Ectodermal cell (in vitro differentiated cells): Measurements from ENCODE around the gene SEMA6B.

Experiments
- H3K27ac ChIP-seq: 2 replicates; pipeline ENCODE4 v1.7.0; 2013; ENCODE audit warnings: mild to moderate bottlenecking, low read depth, low read length; ENCODE audit not compliant: insufficient read depth, poor library complexity, severe bottlenecking
- H3K27me3 ChIP-seq: 2 replicates; pipeline ENCODE4 v1.7.0; 2013; ENCODE audit warnings: mild to moderate bottlenecking, low read length; ENCODE audit not compliant: insufficient read depth, control insufficient read depth, poor library complexity, severe bottlenecking
- H3K36me3 ChIP-seq: one replicate; pipeline ENCODE4 v1.7.0; 2013; ENCODE audit warnings: low read length; ENCODE audit not compliant: control insufficient read depth, insufficient read depth
- H3K4me1 ChIP-seq: one replicate; pipeline ENCODE4 v1.7.0; 2013; ENCODE audit warnings: low read length; ENCODE audit not compliant: control insufficient read depth, insufficient read depth
- H3K4me3 ChIP-seq: 2 replicates; pipeline ENCODE4 v1.7.0; 2013; ENCODE audit warnings: low read depth, low read length, control low read depth; ENCODE audit not compliant: insufficient read depth
- H3K9me3 ChIP-seq: 2 replicates; pipeline ENCODE4 v1.7.0; 2013; ENCODE audit warnings: mild to moderate bottlenecking, low read length, moderate library complexity; ENCODE audit not compliant: control insufficient read depth
- WGBS, 2 experiments: methylation state at CpG; one replicate each; pipeline ENCODE4 v1.1.7; 2013; ENCODE audit warnings: missing lambda C conversion rate in 2 of 2; 5-methylcytosine and 5-hydroxymethylcytosine counted together

SEMA6B gene

DNA sequence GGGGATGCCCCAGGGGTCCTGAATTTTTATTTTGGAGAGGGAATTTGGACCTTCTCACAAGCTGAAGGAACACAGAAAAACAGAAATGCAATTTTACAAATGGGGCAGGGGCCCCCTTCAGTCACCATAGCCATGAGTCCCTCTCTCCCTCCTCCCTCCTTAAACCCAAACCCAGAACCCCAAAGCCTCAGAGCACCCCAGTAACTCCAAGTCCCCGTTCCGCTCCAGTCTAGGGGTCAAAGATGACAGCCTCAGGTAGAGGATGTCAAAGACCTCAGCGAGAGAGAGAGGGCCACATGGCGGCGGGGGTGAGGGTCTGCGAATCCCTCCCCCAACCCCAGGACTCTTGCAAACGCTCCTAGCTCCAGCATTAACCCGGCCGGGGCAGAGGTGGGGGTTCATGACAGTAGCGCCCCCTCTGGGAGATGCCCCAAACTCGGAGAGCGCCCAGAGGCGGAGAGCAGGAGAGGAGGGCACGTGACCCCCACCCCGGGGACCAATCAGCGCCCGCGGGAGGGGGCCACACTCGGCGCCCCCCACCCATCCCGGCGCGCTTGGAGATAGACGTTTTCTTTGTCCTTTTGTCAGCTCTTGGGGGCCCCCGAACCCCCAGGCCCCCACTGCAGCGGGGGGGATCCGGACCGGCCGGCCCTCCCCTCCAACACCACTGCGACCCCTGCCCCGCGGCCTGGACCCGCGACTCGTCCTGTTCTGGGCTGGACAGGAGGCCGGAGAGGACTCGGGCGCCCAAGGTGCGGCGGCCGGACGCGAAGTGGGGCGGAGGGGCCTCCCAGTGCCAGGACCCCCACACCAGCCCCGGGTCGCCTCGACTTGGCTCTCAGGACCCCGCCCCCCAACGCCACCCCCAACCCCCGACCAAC is 20.8 kb upstream of the SEMA6B start:
- H3K27ac ChIP-seq, result no peak overlapping the region
- 4 to 5% methylated on average over 47 to 50 of the region's 50 CpGs for WGBS, 2 experiments

GRCh38 chr19:4579389-4579788 is 19.9 kb upstream of the SEMA6B start:
- 83 to 87% methylated on average over 8 of the region's 8 CpGs for WGBS, 2 experiments
- H3K9me3 ChIP-seq, result no peaks in the 10 kb centered on the region
- H3K27ac ChIP-seq, result no peak overlapping the region
- H3K27me3 ChIP-seq, result peaks cover 24% of the 10 kb centered on the region
- H3K4me3 ChIP-seq, result no peak overlapping the region
- H3K4me1 ChIP-seq, result peaks cover 13% of the 10 kb centered on the region
- no peaks in the 10 kb centered on the region for H3K36me3 ChIP-seq

More for the DNA sequence above, 20.8 kb upstream of the SEMA6B start:
- Histone ChIP-seq H3K4me1 (peaks cover 13% of the 10 kb centered on the region), H3K4me3 (peak overlapping the region; percentile 55), H3K36me3 (no peaks in the 10 kb centered on the region), H3K9me3 (no peaks in the 10 kb centered on the region), H3K27me3 (peaks cover 24% of the 10 kb centered on the region)

- Histone ChIP-seq H3K27ac (no peak overlapping the region), H3K4me3 (no peak overlapping the region), H3K36me3 (no peaks in the 10 kb centered on the region), H3K9me3 (no peaks in the 10 kb centered on the region), H3K4me1 (peaks cover 13% of the 10 kb centered on the region), H3K27me3 (peaks cover 24% of the 10 kb centered on the region)
- WGBS, 2 experiments, result 90 to 91% methylated on average over 11 of the region's 11 CpGs
These were observed 19.2 kb upstream of the SEMA6B start for GRCh38 chr19:4578552-4579248.

- Histone ChIP-seq H3K4me1 (peaks cover 10% of the 10 kb centered on the region), H3K27me3 (peaks cover 16% of the 10 kb centered on the region), H3K9me3 (no peaks in the 10 kb centered on the region), H3K36me3 (no peaks in the 10 kb centered on the region), H3K4me3 (no peak overlapping the region), H3K27ac (no peak overlapping the region)
- WGBS, 2 experiments, result 86 to 87% methylated on average over 5 of the region's 5 CpGs
These were observed 17.7 kb upstream of the SEMA6B start for GRCh38 chr19:4577020-4577782.

DNA sequence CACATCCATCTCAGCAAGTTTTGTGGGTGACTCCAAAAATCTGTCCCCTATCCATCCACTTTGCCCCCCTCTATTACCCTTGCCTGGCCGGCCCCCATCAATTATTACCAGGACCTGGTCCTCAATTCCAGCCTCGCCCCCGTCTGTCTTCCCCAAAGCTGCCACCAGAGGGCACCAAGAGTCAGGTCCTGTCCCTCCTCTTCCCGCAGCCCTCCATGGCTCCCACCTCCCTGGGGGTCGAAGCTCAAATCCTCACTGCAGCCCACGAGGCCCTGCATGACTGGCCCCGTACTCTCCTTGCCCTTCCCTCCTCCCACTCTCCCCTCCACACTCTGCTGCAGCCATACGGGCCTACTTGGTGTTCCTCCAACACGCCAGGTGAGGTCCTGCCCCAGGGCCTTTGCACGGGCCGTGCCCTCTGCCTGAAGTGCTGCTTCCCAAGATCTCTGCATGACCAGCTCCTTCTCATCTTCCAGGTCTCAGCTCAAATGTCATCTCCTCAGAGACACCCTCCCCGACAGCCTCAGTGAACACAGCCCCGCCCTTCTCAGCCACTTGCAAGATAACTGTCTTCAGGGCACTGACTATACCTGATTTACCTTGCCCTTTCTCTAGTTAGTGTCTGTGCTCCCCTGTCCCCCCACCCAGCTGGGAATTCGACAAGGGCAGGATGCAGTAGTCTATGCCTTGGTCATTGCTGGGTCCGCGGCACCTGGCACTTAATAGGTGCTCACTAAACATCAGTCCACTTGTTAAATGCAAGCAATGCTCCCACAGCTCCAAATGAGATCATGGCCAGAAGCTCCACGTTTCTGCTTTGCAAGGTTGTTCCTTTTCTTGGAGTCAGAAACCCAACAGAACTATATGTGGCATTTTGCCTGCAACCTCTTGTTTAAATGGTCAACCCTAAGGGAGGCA is 16.8 kb upstream of the SEMA6B start:
- Histone ChIP-seq H3K36me3 (no peaks in the 10 kb centered on the region), H3K27ac (no peak overlapping the region), H3K9me3 (no peaks in the 10 kb centered on the region), H3K4me3 (no peak overlapping the region), H3K4me1 (peaks cover 5% of the 10 kb centered on the region), H3K27me3 (peaks cover 11% of the 10 kb centered on the region)
- WGBS, 2 experiments, result 73 to 75% methylated on average over 17 of the region's 17 CpGs

DNA sequence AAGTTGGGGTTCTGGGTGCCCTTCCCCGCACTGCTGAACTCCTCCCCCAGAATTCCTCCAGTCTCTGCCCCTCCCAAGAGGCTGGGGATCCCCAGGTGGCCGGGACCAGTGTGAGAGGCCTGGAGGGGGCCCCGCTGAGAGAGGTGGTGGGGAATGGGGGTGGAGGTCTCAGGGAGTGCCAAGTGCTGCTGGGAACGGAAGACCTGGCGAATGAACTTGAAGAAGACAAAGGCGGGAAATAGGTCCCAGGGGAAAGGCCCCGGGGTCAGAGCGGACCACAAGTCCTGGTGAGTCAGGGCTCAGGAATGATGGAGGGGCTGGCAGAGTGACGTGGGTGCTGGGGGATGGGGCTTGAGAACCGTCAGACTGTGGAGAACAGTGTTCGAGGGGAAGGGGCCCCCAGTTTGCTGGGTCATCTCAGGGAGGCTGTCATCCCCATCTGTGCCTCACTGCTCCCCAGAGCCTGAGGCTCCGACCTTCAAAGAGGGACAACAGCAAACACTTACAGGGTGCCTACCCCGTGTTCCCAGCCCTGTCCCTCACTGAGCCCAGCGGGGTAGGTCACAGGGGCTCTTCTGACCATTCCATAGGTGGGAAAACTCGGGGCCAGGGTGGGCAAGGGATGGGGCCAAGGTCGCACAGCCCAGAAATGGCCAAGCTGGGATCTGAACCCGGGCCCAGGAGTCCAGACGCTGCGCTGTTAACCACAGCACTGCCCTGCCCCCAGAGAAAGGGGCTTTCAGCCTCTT is 16.0 kb upstream of the SEMA6B start:
- 33% methylated on average over 19 of the region's 19 CpGs for WGBS, 2 experiments
- Histone ChIP-seq H3K36me3 (no peaks in the 10 kb centered on the region), H3K27ac (no peak overlapping the region), H3K9me3 (no peaks in the 10 kb centered on the region), H3K4me3 (no peak overlapping the region), H3K4me1 (peaks cover 5% of the 10 kb centered on the region), H3K27me3 (peaks cover 6% of the 10 kb centered on the region)

DNA sequence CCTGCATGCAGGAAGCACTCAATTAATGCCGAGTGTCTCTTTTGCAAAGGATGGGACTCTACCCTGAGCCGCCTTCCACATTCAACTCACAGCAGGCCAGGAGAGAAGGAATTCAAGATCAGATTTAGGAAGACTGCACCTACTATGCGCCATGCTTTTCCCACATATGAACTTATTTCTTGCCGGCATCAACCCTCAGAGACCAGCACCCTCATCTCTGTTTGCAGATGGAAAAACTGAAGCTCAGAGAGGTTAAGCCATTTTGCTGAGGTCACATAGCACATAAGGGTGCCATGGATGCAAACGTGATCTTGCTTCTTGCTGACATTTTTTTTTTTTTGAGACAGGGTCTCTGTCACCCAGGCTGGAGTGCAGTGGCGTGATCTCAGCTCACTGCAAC is 14.2 kb upstream of the SEMA6B start:
- 88 to 90% methylated on average over 6 of the region's 6 CpGs for WGBS, 2 experiments
- H3K4me1 ChIP-seq, result no peaks in the 10 kb centered on the region
- H3K36me3 ChIP-seq, result no peaks in the 10 kb centered on the region
- H3K27me3 ChIP-seq, result no peaks in the 10 kb centered on the region
- no peak overlapping the region for H3K4me3 ChIP-seq
- H3K9me3 ChIP-seq, result no peaks in the 10 kb centered on the region
- no peak overlapping the region for H3K27ac ChIP-seq

GRCh38 chr19:4571305-4571917 is 11.9 kb upstream of the SEMA6B start:
- WGBS, 2 experiments, result 91% methylated on average over 22 of the region's 22 CpGs
- Histone ChIP-seq H3K9me3 (no peaks in the 10 kb centered on the region), H3K36me3 (no peaks in the 10 kb centered on the region), H3K4me1 (no peaks in the 10 kb centered on the region), H3K4me3 (no peak overlapping the region), H3K27ac (no peak overlapping the region), H3K27me3 (no peaks in the 10 kb centered on the region)

DNA sequence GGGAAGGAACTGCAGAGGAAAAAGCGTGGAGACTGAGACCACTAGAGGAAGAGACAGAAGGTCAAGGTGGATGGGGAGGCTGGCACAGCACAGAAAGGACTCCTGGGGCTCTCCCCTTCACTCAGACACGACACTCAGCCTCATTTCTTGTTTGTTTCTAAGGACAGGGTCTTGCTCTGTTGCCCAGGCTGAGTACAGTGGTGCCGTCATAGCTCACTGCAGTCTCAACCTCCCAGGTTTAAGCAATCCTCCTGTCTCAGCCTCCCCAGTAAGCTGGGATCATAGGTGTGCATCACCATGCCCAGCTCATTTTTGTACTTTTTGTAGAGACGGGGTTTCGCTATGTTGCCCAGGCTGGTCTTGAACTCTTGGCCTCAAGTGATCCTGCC is 11.4 kb upstream of the SEMA6B start:
- Histone ChIP-seq H3K27me3 (no peaks in the 10 kb centered on the region), H3K36me3 (no peaks in the 10 kb centered on the region), H3K4me3 (no peak overlapping the region), H3K27ac (no peak overlapping the region), H3K9me3 (no peaks in the 10 kb centered on the region), H3K4me1 (no peaks in the 10 kb centered on the region)
- 91 to 92% methylated on average over 5 of the region's 5 CpGs for WGBS, 2 experiments
